ENCODE data around the gene SF3A2. TPM values are rescaled to one million over a fixed set of nuclear protein-coding genes. Genes with fewer than 3 reads are reported as not detected.

The SF3A2 gene
- total and polyA plus RNA-seq, 3 donors from 2014 or later, result 102 to 122 (median 117) TPM

DNA sequence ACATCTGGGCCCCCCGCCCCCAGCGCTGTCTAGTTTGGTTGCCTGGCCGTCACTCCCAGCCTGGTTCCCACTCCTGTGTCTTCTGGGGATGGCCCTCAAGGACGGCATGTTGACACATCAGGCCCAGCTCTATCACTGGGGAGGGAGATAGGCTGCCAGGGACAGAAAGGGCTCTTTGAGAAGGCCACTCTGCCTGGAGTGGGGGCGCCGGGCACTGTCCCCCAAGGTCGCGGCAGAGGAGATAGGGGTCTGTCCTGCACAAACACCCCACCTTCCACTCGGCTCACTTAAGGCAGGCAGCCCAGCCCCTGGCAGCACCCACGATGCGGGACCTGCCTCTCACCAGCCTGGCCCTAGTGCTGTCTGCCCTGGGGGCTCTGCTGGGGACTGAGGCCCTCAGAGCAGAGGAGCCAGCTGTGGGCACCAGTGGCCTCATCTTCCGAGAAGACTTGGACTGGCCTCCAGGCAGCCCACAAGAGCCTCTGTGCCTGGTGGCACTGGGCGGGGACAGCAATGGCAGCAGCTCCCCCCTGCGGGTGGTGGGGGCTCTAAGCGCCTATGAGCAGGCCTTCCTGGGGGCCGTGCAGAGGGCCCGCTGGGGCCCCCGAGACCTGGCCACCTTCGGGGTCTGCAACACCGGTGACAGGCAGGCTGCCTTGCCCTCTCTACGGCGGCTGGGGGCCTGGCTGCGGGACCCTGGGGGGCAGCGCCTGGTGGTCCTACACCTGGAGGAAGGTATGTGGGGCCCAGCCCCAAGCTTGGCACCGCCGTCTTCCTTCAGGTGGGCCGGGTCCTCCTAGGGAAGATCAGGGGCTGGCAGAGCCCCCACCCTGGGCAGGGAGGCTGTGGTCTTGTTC, 12.6 kb downstream of the SF3A2 start, which contains the start of gene AMH:
Gene AMH, plus strand, starts transcription at position 314 of the 857 bp plus-strand sequence. Its CDS starts 10 bp downstream, at position 324.
- intact Hi-C loops (cut with DNase I; ENCODE audit: low total_unique reads), result no loop called here
- H3K4me1 ChIP-seq, result peaks cover 39% of the 10 kb centered on the region

DNA sequence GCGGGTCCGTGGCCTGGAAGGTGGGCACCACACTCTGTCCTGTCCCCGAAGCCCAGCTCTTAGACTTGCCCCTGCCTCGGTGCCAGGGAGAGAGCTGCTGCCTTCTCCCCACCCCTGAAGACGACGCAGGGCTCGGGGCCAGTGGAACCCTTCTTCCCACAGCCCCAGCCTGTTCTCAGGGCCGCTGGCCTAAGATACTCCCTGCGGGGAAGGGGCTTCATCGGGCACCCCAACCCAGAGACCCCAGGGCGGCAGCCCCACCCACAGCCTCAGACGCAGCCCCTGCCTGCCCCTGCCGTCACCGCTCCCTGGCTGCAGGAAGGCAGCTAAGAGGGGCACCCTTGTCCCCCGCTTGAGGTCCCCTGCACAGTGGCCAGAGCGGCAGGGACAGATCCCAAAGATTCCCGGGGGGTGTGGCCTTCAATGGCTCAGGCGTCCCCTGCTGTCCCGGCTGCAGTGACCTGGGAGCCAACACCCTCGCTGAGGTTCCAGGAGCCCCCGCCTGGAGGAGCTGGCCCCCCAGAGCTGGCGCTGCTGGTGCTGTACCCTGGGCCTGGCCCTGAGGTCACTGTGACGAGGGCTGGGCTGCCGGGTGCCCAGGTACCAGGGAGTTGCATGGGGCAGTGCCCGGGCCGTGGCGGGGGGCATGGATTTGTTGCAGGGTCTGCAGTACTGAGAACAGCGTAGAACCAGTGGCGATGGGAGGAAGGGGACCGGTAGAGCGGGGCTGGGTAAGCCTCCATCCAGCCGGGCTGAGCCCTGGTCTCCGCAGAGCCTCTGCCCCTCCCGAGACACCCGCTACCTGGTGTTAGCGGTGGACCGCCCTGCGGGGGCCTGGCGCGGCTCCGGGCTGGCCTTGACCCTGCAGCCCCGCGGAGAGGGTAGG, 13.5 kb downstream of the SF3A2 start:
- Histone ChIP-seq H3K36me3 (ENCODE audit: low read depth, missing control alignments) (no peaks in the 10 kb centered on the region), H3K27me3 (no peaks in the 10 kb centered on the region), H3K9me3 (no peaks in the 10 kb centered on the region), H3K27ac (peak overlapping the region; percentile 41 to 47), H3K4me1 (peaks cover 39% of the 10 kb centered on the region), H3K4me3 (no peak overlapping the region)
- intact Hi-C loops (cut with DNase I; ENCODE audit: low total_unique reads), result no loop called here
- no peak for DNase-seq
- no peak for TF ChIP-seq POLR2A (IDR thresholded peaks at IDR 0.05)
- TF ChIP-seq, protein P1, sequence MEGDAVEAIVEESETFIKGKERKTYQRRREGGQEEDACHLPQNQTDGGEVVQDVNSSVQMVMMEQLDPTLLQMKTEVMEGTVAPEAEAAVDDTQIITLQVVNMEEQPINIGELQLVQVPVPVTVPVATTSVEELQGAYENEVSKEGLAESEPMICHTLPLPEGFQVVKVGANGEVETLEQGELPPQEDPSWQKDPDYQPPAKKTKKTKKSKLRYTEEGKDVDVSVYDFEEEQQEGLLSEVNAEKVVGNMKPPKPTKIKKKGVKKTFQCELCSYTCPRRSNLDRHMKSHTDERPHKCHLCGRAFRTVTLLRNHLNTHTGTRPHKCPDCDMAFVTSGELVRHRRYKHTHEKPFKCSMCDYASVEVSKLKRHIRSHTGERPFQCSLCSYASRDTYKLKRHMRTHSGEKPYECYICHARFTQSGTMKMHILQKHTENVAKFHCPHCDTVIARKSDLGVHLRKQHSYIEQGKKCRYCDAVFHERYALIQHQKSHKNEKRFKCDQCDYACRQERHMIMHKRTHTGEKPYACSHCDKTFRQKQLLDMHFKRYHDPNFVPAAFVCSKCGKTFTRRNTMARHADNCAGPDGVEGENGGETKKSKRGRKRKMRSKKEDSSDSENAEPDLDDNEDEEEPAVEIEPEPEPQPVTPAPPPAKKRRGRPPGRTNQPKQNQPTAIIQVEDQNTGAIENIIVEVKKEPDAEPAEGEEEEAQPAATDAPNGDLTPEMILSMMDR (IDR thresholded peaks at IDR 0.05), result no peak
- 0 to 21% methylated on average over 4 to 41 of the region's 43 CpGs for WGBS, 2 donors

More for the DNA sequence above, 12.6 kb downstream of the SF3A2 start, which contains the start of gene AMH:
- H3K36me3 ChIP-seq (ENCODE audit: low read depth, missing control alignments), result no peaks in the 10 kb centered on the region
- peak within 1 kb of the TSS; percentile 24 to 47 for H3K27ac ChIP-seq
- no peaks in the 10 kb centered on the region for H3K9me3 ChIP-seq
- no peaks in the 10 kb centered on the region for H3K27me3 ChIP-seq
- peak; percentile 82 for DNase-seq
- TF ChIP-seq POLR2A (IDR thresholded peaks at IDR 0.05), result no peak
- TF ChIP-seq, protein P1 (IDR thresholded peaks at IDR 0.05), result no peak
- H3K4me3 ChIP-seq, result no peak within 1 kb of the TSS
- WGBS, 2 donors, result 55 to 65% methylated on average over 4 to 27 of the region's 27 CpGs

DNA sequence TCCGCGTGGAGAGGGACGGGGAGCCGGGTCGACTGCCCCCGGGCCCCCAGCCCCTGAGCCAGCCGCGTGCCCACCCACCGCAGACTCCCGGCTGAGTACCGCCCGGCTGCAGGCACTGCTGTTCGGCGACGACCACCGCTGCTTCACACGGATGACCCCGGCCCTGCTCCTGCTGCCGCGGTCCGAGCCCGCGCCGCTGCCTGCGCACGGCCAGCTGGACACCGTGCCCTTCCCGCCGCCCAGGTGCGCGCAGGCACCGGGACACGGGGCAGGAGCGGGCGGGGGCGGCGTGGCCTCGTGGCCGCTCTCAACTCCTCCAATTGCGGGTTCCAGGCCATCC, 14.1 kb downstream of the SF3A2 start:
- no peak for DNase-seq
- H3K27ac ChIP-seq, result peak overlapping the region in 1 of 2 donors; percentile 41
- 3% methylated on average over 29 of the region's 40 CpGs; no CpG with 5 or more reads in 1 of the 2 donors for WGBS, 2 donors
- TF ChIP-seq, protein P1 (IDR thresholded peaks at IDR 0.05), result no peak
- TF ChIP-seq POLR2A (IDR thresholded peaks at IDR 0.05), result no peak
- H3K36me3 ChIP-seq (ENCODE audit: low read depth, missing control alignments), result no peaks in the 10 kb centered on the region
- intact Hi-C loops (cut with DNase I; ENCODE audit: low total_unique reads), result no loop called here
- no peaks in the 10 kb centered on the region for H3K9me3 ChIP-seq
- H3K4me1 ChIP-seq, result peaks cover 39% of the 10 kb centered on the region
- peak overlapping the region in 1 of 2 donors; percentile 18 for H3K4me3 ChIP-seq
- H3K27me3 ChIP-seq, result no peaks in the 10 kb centered on the region

DNA sequence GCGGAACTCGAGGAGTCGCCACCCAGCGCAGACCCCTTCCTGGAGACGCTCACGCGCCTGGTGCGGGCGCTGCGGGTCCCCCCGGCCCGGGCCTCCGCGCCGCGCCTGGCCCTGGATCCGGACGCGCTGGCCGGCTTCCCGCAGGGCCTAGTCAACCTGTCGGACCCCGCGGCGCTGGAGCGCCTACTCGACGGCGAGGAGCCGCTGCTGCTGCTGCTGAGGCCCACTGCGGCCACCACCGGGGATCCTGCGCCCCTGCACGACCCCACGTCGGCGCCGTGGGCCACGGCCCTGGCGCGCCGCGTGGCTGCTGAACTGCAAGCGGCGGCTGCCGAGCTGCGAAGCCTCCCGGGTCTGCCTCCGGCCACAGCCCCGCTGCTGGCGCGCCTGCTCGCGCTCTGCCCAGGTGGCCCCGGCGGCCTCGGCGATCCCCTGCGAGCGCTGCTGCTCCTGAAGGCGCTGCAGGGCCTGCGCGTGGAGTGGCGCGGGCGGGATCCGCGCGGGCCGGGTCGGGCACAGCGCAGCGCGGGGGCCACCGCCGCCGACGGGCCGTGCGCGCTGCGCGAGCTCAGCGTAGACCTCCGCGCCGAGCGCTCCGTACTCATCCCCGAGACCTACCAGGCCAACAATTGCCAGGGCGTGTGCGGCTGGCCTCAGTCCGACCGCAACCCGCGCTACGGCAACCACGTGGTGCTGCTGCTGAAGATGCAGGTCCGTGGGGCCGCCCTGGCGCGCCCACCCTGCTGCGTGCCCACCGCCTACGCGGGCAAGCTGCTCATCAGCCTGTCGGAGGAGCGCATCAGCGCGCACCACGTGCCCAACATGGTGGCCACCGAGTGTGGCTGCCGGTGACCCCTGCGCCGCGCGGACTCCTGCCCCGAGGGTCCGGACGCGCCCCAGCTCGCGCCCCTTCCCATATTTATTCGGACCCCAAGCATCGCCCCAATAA, 14.8 kb downstream of the SF3A2 start:
- DNase-seq, result no peak
- TF ChIP-seq, protein P1 (IDR thresholded peaks at IDR 0.05), result no peak
- no peak for TF ChIP-seq POLR2A (IDR thresholded peaks at IDR 0.05)
- no peaks in the 10 kb centered on the region for H3K9me3 ChIP-seq
- H3K27me3 ChIP-seq, result no peaks in the 10 kb centered on the region
- intact Hi-C loops (cut with DNase I; ENCODE audit: low total_unique reads), result no loop called here
- 3 to 10% methylated on average over 6 to 33 of the region's 125 CpGs for WGBS, 2 donors
- no peak overlapping the region for H3K27ac ChIP-seq
- H3K36me3 ChIP-seq (ENCODE audit: low read depth, missing control alignments), result no peaks in the 10 kb centered on the region
- peak overlapping the region; percentile 18 to 50 for H3K4me3 ChIP-seq
- peaks cover 39% of the 10 kb centered on the region for H3K4me1 ChIP-seq
